GM12892 (cell line): ENCODE data around the gene MAP6.

ENCODE experiments used
- POLR2A ChIP-seq: IDR thresholded peaks from 2 replicates; pipeline ENCODE4 v1.6.1; 2011; ENCODE audit warnings: low read depth, low read length, control low read depth
- POLR2AphosphoS5 ChIP-seq: IDR thresholded peaks from 2 replicates; pipeline ENCODE4 v1.6.1; 2011; ENCODE audit warnings: low read depth, low read length, control low read depth

DNA sequence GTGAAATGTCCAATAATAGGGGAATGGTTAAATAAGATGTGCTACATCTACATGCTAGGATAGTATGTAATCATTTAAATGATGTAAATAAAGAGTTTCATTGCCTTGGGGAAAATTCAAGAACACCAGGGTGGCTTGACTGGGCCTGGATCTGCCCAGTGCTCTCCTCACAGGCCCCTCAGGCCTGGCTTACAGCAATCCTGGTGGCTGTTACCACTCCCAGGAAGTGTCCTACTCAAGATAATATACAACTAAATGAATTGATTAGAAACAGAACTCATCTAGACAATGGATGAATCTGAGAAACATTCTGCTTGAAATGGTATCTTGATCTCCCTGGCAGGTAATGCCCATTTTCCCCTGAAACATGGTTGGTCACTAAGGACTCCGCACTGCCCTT is 30.8 kb downstream of the MAP6 start:
- TF ChIP-seq POLR2AphosphoS5, result no peak
- TF ChIP-seq POLR2A, result no peak
